B cell (primary cell): ENCODE data around the gene PPP1R2B.

ENCODE experiments used
- EZH2 ChIP-seq: IDR thresholded peaks from 2 replicates; pipeline ENCODE4 v1.6.1; 2012; ENCODE audit warnings: borderline replicate concordance, low read depth, mild to moderate bottlenecking, moderate library complexity, low read length; ENCODE audit not compliant: insufficient read depth, poor library complexity, severe bottlenecking
- TF ChIP-seq, protein P1 (sequence below): fragments of 200-600 bp; IDR thresholded peaks from one replicate; pipeline ENCODE4 v1.8.0; 2022; ENCODE audit warnings: antibody characterized with exemption, mild to moderate bottlenecking

DNA sequence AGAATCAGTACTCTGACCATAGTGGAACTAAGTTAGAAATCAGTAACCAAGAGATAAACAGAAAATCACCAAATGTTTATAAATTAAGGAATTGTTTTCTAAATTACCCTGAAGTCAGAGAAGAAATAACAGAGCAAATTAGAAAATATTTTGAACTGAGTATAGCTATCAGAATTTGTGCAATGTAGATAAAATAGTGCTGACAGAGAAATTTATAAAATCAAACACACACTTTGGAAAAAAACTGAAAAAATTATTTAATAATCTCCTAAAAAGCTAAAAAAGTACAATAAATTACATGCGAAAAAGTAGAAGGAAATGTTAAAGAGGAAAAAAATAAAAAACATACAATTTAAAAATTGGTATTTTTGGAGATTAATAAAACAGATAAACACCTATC is 37.1 kb upstream of the PPP1R2B start:
- TF ChIP-seq, protein P1, sequence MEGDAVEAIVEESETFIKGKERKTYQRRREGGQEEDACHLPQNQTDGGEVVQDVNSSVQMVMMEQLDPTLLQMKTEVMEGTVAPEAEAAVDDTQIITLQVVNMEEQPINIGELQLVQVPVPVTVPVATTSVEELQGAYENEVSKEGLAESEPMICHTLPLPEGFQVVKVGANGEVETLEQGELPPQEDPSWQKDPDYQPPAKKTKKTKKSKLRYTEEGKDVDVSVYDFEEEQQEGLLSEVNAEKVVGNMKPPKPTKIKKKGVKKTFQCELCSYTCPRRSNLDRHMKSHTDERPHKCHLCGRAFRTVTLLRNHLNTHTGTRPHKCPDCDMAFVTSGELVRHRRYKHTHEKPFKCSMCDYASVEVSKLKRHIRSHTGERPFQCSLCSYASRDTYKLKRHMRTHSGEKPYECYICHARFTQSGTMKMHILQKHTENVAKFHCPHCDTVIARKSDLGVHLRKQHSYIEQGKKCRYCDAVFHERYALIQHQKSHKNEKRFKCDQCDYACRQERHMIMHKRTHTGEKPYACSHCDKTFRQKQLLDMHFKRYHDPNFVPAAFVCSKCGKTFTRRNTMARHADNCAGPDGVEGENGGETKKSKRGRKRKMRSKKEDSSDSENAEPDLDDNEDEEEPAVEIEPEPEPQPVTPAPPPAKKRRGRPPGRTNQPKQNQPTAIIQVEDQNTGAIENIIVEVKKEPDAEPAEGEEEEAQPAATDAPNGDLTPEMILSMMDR, result no peak
- no peak for TF ChIP-seq EZH2
